HG02588 (cell line): Measurements from ENCODE around the gene TARP.
"Not testable (repeated sequence)": the region's sequence is repeated elsewhere in the genome, so short reads cannot be mapped to it uniquely, and the experiment has no call there.

Experiments used
- ATAC-seq: cut with Tn5 transposase; IDR thresholded peaks from one replicate; pipeline ENCODE4 v1.9.1; 2021; ENCODE audit warnings: mild to moderate bottlenecking, moderate library complexity; ENCODE audit not compliant: unreplicated experiment

TARP gene

DNA sequence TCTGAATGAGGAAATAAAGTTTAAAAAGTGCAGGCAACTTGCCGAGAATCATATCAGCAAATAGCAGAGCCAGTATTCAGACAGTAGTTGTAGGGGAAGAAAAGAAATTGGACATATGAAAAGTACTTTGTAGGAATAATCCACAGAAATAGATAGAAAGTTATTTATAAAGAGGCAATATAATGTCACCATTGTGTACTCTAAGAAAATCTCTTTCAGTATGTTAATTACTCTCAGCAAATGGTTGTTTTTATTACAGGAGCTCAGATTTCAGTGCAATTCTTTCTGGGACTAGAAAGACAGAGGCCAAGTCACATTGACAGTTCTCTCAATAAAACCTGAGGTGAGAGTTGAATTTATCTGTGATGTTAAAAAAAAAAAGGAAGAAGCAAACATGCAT is 10.2 kb downstream of the TARP start:
- ATAC-seq: not testable (repeated sequence)

DNA sequence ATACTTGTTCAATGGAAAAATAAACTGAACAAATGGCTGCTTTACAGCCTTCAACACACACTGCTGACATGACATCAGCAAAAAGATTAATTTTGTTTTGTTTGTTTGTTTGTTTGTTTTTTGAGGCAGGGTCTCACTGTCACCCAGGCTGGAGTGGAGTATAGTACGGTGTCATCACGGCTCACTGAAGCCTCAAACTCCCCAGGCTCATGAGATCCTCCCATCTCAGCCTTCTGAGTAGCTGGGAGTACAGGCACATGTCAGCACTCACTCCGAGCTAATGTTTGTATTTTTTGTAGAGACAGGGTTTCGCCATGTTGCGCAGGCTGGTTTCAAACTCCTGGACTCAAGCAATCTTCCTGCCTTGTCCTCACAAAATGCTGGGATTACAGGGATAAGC is 10.9 kb downstream of the TARP start:
- no peak for ATAC-seq

DNA sequence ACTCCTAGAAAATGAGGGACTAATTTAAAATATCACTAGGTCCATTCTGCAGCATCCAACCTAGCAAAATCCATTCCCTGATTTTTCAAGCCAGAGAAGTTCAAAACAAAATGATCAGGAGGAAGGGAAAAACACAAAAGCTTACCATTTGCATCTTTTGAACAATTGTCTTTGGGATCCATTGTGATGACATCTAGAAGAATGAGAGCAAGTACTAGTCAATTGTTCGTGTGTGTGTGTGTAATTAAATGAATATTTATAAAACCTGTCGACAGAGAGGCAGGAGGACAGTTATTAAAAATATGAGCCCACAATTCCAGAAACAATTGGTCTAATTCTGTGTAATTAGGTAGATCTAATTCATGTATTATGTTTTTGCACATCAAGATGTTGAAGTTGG is 11.4 kb downstream of the TARP start:
- not testable (repeated sequence) for ATAC-seq

DNA sequence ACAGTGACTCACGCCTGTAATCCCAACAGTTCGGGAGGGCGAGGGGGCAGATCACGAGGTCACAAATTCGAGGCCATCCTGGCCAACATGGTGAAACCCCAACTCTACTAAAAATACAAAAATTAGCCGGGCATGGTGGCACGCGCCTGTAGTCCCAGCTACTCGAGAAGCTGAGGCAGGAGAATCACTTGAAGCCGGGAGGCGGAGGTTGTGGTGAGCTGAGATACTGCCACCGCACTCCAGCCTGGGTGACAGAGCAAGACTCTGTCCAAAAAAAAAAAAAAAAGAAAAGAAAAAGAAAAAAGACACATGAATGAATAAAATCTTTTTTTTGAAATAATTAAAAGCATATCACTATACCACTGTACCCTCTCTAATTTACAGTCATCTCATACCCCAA is 11.8 kb downstream of the TARP start:
- not testable (repeated sequence) for ATAC-seq

DNA sequence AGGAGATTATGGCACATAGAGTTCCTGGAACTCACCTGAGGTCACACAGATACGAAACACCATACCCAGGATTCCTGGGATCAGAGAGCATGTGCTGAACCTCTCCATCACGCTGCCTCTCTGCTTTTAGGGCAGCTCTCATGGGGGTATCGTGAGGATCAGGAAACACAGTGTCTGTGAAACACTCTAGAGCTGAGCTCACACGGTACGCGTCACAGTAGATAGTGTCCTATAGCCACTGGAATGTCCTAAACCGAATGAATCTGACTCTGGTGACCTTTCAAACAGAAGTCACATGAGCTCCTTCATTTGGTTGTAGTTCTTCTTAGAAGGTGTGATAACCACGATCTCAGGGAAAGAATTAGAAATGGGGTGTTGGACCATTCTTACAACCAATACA is 14.3 kb downstream of the TARP start:
- ATAC-seq: not testable (repeated sequence)

DNA sequence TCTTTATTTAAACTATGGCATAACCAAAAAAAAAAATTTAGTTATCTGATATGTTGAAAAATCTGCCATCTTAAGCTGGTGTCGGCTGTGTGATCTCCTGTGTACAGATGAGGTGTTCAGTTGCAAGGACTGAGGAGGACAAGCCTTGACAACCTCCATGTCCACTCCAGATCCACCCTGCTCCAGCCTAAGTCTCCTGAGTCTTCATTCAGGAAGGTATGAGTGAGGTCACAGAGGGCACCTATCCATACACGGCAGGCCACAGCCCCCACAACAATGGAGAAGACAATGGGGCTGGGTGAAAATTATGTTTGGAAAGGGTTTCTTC is 16.1 kb downstream of the TARP start:
- no peak for ATAC-seq

DNA sequence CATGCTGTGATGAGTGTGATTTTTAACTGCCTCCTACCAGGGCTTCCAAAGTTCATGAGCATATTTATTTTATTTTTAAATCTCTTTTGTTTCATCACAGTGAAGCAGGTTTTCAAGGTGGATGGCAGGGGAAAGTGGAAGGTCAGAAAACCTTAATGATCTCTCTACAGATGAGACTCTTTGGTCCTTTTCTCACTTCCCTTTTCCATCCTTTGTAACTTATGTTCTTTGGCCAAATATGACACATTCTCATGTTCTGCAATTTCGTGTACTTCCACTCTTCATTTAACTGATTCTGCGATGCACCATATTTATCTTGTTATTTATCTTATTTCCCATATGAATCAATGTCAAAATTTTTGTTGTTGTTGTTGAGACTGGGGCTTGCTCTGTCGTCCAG is 23.6 kb downstream of the TARP start:
- ATAC-seq: peak; percentile 81

DNA sequence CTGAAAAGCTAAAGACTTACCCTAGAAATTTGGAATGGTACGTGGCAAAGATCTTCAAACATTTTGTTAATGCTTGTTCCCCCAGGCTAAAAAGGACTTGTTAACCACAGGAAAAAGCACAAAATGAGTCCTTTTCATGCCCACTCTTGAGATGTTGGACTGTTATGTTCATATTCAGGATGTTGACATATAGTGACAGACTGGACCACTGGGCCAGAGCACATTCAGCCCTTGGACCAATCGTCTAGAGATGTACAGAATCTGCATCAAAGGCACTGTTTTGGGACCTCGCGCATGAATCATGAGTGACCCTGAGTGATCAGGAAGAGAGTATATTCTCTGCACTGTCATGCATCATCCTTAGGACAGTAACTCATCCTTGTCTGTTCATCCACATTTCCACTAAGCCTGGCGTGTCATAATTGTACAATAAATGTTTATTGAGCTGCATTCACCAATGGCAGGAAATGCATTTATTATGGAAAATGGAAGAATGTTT is 25.3 kb downstream of the TARP start:
- ATAC-seq: no peak

DNA sequence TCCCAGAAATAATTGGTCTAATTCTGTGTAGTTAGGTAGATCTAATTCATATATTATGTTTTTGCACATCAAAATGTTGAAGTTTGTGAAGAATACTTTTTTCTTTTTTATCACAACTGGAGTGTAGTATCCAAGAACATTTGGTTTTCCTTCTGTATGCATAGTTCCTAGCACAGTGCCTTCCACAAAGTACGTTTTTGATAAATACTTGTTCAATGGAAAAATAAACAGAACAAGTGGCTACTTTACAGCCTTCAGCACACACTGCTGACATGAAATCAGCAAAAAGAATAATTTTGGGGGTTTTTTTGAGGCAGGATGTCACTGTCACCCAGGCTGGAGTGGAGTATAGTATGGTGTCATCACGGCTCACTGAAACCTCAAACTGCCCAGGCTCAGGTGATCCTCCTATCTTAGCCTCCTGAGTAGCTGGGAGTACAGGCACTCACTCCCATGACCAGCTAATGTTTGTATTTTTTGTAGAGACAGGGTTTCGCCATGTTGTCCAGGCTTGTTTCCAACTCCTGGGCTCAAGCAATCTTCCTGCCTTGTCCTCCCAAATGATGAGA is 27.9 kb downstream of the TARP start:
- no peak for ATAC-seq

DNA sequence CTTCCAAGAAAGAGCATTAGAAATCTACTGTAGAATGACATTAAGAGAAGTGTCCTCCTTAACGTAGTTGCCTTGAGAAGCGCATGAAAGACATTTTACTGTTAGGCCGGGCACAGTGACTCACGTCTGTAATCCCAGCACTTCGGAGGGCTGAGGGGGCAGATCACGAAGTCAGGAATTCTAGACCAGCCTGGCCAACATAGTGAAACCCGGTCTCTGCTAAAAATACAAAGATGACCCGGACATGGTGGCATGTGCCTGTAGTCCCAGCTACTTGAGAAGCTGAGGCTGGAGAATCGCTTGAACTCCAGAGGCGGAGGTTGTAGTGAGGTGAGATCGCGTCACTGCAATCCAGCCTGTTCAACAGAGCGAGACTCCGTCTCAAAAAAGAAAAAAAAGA is 28.9 kb downstream of the TARP start:
- no peak for ATAC-seq

DNA sequence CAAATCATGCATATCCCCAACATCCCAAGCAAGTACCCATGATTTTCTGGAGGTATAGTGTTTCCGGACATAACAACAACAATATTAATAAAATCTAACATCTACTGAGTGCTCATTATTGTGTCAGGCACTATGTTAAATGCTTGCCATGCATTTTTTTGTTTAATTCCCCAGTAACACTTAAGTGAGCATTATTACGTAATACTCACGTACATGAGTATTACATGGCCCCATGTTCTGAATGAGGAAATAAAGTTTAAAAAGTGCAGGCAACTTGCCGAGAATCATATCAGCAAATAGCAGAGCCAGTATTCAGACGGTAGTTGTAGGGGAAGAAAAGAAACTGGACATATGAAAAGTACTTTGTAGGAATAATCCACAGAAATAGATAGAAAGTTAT is 30.1 kb downstream of the TARP start:
- ATAC-seq: not testable (repeated sequence)

DNA sequence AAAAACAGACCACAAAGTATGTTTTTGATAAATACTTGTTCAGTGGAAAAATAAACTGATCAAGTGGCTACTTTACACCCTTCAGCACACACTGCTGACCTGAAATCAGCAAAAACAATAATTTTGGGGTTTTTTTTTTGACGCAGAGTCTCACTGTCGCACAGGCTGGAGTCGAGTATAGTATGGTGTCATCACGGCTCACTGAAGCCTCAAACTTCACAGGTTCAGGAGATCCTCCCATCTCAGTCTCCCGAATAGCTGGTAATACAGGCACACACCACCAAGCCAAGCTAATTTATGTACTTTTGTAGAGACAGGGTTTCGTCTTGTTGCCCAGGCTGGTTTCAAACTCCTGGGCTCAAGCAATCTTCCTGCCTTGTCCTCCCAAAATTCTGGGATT is 30.6 kb downstream of the TARP start:
- ATAC-seq: no peak

DNA sequence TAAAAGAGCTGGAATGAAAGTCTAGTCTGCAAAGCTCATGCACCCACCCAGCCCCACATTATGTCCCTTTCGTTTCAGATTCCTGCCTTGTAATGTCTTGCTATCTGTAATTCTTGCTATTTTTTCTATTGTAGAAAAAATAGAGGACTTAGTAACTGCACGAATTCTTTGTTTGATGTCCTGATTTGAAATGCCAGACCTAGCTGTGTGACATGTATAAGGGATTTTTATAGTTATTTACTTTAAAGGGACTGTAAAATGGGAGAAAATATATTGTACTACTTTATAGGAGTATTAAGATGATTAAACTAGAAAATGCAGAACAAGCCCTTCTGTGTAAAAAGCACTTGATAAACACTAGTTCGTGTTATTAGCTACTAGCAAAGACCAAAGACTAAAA is 32.4 kb downstream of the TARP start:
- ATAC-seq: no peak

DNA sequence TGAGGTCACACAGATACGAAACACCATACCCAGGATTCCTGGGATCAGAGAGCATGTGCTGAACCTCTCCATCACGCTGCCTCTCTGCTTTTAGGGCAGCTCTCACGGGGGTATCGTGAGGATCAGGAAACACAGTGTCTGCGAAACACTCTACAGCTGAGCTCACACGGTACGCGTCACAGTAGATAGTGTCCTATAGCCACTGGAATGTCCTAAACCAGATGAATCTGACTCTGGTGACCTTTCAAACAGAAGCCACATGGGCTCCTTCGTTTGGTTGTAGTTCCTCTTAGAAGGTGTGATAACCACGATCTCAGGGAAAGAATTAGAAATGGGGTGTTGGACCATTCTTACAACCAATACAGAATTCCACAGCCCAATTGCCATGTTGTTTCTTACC is 34.3 kb downstream of the TARP start:
- ATAC-seq: not testable (repeated sequence)

DNA sequence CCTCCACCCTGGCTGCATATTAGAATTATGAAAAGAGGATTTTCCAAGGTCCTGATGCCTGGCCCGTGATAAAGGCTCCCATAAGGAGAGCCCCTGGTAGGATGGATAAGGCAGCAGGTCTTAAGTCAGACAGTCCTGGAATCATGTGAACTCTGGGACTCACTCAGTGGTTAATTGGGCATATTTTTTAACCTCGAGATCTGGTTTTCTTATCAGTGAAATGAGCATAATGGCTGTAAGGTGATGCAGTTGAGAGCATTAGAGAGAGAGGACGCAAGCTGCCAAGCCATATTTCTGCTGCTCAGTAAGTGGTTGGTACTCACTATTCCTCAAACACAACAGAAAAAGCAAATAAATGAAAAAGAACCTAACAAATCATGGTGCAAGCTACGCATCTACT is 37.8 kb downstream of the TARP start:
- no peak for ATAC-seq

DNA sequence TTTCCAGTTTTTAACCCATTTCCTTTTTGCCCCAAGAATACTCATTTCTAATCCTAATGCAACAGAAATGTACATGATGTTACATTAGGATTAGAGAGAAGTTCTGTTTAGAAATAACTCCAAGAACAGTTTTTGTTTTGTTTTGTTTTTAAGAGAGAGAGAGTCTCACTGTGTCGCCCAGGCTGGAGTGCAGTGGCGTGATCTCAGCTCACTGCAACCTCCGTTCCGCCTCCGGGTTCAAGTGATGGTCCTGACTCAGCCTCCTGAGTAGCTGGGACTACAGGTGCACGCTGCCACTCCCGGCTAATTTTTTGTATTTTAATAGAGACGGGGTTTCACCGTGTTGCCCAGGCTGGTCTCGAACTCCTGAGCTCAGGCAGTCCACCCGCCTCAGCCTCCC is 38.7 kb downstream of the TARP start:
- ATAC-seq: not testable (repeated sequence)

DNA sequence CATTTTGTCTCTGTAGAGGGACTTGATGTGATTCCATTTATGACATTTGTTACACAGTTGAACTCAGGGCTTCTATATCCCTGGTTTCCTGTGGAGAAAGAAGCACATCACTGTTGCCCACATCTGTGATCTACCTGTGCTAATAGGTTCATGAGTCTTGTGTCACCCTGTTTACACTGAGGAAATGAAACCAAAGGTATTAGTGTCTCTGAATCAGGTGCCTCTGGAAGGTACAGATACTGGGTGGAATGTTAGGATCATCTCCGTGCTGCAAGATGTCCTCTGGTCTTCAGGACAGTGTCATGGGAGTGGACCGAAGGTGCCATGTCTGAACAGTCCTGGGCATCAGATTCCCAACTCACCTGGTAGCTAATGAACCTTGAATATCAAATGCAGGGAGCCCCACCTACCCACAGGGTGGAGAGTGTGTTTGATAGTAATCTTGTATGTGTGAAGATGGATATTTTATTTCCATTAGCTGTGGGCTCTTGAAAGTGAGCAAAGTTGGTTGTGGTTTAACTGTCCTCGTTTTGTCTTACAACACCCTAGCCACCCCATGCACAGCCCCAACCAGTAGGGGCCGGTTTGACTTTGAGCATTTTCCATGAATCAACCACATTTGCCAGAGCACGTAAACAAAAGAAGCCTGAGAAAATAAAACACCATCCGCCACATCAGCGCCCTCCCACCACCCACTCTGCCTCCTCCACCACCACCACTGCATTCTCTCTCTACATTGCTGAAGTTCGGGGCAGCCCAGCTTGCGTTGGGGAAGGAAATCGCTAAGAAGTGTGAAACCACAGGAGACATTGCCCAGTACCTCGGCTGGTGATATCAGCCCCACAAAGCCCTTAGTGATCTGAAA is 40.7 kb downstream of the TARP start:
- ATAC-seq: peak; percentile 93

DNA sequence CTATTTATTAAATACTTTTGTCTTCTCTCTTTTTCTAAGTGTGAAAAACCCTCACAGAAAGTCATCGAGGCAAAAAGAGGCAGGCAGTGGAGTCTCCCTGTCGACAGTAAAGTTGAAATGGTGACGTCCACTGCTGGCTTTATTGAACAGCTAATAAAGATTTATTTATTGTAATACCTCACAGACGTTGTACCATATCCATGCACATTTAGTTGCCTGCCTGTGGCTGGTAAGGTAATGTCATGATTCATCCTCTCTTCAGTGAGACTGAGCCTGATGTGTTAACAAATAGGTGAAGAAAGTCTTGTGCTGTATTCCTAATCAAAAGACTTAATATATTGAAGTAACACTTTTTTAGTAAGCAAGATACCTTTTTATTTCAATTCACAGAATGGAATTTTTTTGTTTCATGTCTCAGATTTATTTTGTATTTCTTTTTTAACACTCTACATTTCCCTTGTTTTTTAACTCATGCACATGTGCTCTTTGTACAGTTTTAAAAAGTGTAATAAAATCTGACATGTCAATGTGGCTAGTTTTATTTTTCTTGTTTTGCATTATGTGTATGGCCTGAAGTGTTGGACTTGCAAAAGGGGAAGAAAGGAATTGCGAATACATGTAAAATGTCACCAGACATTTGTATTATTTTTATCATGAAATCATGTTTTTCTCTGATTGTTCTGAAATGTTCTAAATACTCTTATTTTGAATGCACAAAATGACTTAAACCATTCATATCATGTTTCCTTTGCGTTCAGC is 43.4 kb downstream of the TARP start:
- no peak for ATAC-seq

DNA sequence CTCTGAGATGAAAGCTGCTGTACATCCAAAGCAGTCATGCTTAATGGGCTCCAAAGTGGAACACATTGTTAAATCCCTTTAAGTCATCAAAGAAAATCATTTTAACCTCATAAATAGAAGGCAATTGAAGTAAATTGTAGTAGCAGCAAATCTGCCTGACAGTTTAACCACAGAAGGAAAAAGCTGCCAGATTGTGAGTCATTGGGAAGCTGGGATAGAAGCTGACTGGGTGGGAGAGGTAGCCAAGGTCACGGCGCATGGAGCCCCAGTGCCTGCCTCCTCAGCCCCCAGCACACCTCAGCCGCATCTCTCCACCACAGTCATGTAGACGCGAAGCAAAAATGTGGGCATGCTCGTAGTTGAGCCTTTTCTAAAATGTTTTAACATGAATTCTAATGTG is 44.0 kb downstream of the TARP start:
- ATAC-seq: no peak

DNA sequence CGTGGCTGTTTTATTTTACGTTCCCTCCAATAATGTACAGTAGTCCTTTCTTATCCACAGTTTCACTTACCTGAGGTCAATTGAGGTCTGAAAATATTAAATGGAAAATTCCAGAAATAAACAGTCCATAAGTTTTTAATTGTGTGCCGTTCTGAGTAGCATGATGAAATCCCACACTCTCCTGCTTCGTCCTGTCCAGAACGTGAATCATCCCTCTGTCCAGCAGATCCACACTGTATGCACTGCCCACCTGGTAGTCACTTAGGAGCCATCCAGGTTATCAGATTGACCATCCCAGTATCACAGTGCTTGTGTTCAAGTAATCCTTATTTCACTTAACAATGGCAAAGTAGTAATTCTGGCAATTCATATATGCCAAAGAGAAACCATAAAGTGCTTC is 49.0 kb downstream of the TARP start:
- no peak for ATAC-seq

DNA sequence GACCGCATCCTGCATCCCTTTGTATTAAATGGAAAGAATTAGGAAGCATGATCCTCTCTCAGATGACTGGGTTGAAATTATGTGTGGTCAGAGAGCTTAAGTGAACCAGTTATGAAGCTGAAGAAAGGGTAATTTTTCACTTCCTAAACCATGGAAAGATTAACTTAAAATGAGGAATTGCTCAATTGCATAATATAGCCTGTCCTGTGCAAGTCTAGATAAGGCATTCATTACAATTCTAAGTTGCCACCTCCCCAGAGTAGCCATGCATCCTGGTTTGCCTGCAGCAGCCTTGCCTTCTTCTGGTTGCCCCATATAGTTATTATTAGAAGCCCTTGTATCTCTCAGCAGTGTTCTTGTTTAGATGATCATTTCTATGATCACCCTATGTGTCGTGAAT is 50.1 kb downstream of the TARP start:
- no peak for ATAC-seq
